ENCODE results near the gene AHR. TPM values are rescaled to one million over a fixed set of nuclear protein-coding genes. Genes with fewer than 3 reads are reported as not detected.
"Not testable (repeated sequence)": the region's sequence is repeated elsewhere in the genome, so short reads cannot be mapped to it uniquely, and the experiment has no call there.

Gene AHR
- total RNA-seq, 2 donors from 2014 or later, result 5.6 to 6.0 TPM

- no peaks in the 10 kb centered on the region for H3K9me3 ChIP-seq (ENCODE audit: control insufficient read depth, low read length)
- TF ChIP-seq CTCF (conservative IDR thresholded peaks at IDR 0.05), result no peak
- H3K4me3 ChIP-seq (ENCODE audit: low read length), result no peak overlapping the region
- WGBS, 2 experiments (ENCODE audit: insufficient coverage in 1 of 2, insufficient read length in 1 of 2), result 60% methylated on average over 1 of the region's 1 CpG; no CpG with 5 or more reads in 1 of the 2 experiments
- DNase-seq, result no peak
- no peaks in the 10 kb centered on the region for H3K27me3 Mint-ChIP-seq (ENCODE audit: insufficient read depth)
- H3K36me3 ChIP-seq (ENCODE audit: control insufficient read depth, insufficient read depth, low read length), result no peaks in the 10 kb centered on the region
- H3K36me3 Mint-ChIP-seq (ENCODE audit: low read depth), result peaks cover 3% of the 10 kb centered on the region
- H3K9me3 Mint-ChIP-seq, result peaks cover 3% of the 10 kb centered on the region
- no peak overlapping the region for H3K9ac ChIP-seq (ENCODE audit: extremely low read depth, low read length, poor library complexity, severe bottlenecking)
- no peaks in the 10 kb centered on the region for H3K27me3 ChIP-seq (ENCODE audit: control insufficient read depth, insufficient read depth, low read length, poor library complexity, severe bottlenecking)
- no peak overlapping the region for H3K27ac ChIP-seq (ENCODE audit: low read depth, low read length)
- no peak overlapping the region for H3K27ac Mint-ChIP-seq
- no peaks in the 10 kb centered on the region for H3K4me1 Mint-ChIP-seq
- no peak overlapping the region for H3K4me3 Mint-ChIP-seq
- no peaks in the 10 kb centered on the region for H3K4me1 ChIP-seq (ENCODE audit: control insufficient read depth, insufficient read depth, low read length)
These were observed 42.2 kb downstream of the AHR start for GRCh38 chr7:17340655-17341054.

GRCh38 chr7:17342756-17343155, 44.3 kb downstream of the AHR start:
- no peaks in the 10 kb centered on the region for H3K4me1 Mint-ChIP-seq
- H3K27ac ChIP-seq (ENCODE audit: low read depth, low read length), result no peak overlapping the region
- no peaks in the 10 kb centered on the region for H3K4me1 ChIP-seq (ENCODE audit: control insufficient read depth, insufficient read depth, low read length)
- H3K27me3 Mint-ChIP-seq (ENCODE audit: insufficient read depth), result no peaks in the 10 kb centered on the region
- H3K36me3 ChIP-seq (ENCODE audit: control insufficient read depth, insufficient read depth, low read length), result no peaks in the 10 kb centered on the region
- H3K27me3 ChIP-seq (ENCODE audit: control insufficient read depth, insufficient read depth, low read length, poor library complexity, severe bottlenecking), result no peaks in the 10 kb centered on the region
- H3K4me3 ChIP-seq (ENCODE audit: low read length), result no peak overlapping the region
- TF ChIP-seq CTCF (conservative IDR thresholded peaks at IDR 0.05), result no peak
- no peak overlapping the region for H3K4me3 Mint-ChIP-seq
- no peaks in the 10 kb centered on the region for H3K36me3 Mint-ChIP-seq (ENCODE audit: low read depth)
- H3K9me3 Mint-ChIP-seq, result no peaks in the 10 kb centered on the region
- no peak for DNase-seq
- H3K27ac Mint-ChIP-seq, result no peak overlapping the region
- WGBS, 2 experiments (ENCODE audit: insufficient coverage in 1 of 2, insufficient read length in 1 of 2), result 60 to 93% methylated on average over 1 to 2 of the region's 2 CpGs
- H3K9ac ChIP-seq (ENCODE audit: extremely low read depth, low read length, poor library complexity, severe bottlenecking), result no peak overlapping the region
- no peaks in the 10 kb centered on the region for H3K9me3 ChIP-seq (ENCODE audit: control insufficient read depth, low read length)

- Histone ChIP-seq H3K9me3 (ENCODE audit: control insufficient read depth, low read length) (no peaks in the 10 kb centered on the region), H3K36me3 (ENCODE audit: control insufficient read depth, insufficient read depth, low read length) (no peaks in the 10 kb centered on the region), H3K4me1 (ENCODE audit: control insufficient read depth, insufficient read depth, low read length) (no peaks in the 10 kb centered on the region), H3K27me3 (ENCODE audit: control insufficient read depth, insufficient read depth, low read length, poor library complexity, severe bottlenecking) (no peaks in the 10 kb centered on the region), H3K9ac (ENCODE audit: extremely low read depth, low read length, poor library complexity, severe bottlenecking) (no peak overlapping the region), H3K27ac (ENCODE audit: low read depth, low read length) (no peak overlapping the region), H3K4me3 (ENCODE audit: low read length) (no peak overlapping the region)
- H3K27ac Mint-ChIP-seq, result no peak overlapping the region
- peaks cover 29% of the 10 kb centered on the region for H3K9me3 Mint-ChIP-seq
- H3K4me3 Mint-ChIP-seq, result no peak overlapping the region
- no peaks in the 10 kb centered on the region for H3K27me3 Mint-ChIP-seq (ENCODE audit: insufficient read depth)
- TF ChIP-seq CTCF (conservative IDR thresholded peaks at IDR 0.05), result no peak
- H3K36me3 Mint-ChIP-seq (ENCODE audit: low read depth), result no peaks in the 10 kb centered on the region
- DNase-seq, result no peak
- H3K4me1 Mint-ChIP-seq, result no peaks in the 10 kb centered on the region
These were observed 48.9 kb downstream of the AHR start for GRCh38 chr7:17347401-17347800.

GRCh38 chr7:17348932-17349331, 50.5 kb downstream of the AHR start:
- H3K27me3 Mint-ChIP-seq (ENCODE audit: insufficient read depth), result not testable (repeated sequence)
- WGBS, 2 experiments (ENCODE audit: insufficient coverage in 1 of 2, insufficient read length in 1 of 2), result no CpG with 5 or more reads among the region's 1 CpG

GRCh38 chr7:17350321-17350720, 51.9 kb downstream of the AHR start:
- not testable (repeated sequence) for H3K36me3 Mint-ChIP-seq (ENCODE audit: low read depth); H3K36me3 ChIP-seq (ENCODE audit: control insufficient read depth, insufficient read depth, low read length); H3K27ac Mint-ChIP-seq; H3K4me1 ChIP-seq (ENCODE audit: control insufficient read depth, insufficient read depth, low read length); H3K27me3 Mint-ChIP-seq (ENCODE audit: insufficient read depth); H3K27ac ChIP-seq (ENCODE audit: low read depth, low read length); H3K4me1 Mint-ChIP-seq; H3K4me3 Mint-ChIP-seq; H3K27me3 ChIP-seq (ENCODE audit: control insufficient read depth, insufficient read depth, low read length, poor library complexity, severe bottlenecking); DNase-seq; H3K9ac ChIP-seq (ENCODE audit: extremely low read depth, low read length, poor library complexity, severe bottlenecking); H3K9me3 ChIP-seq (ENCODE audit: control insufficient read depth, low read length); H3K4me3 ChIP-seq (ENCODE audit: low read length)
- 91% methylated on average over 3 of the region's 3 CpGs; no CpG with 5 or more reads in 1 of the 2 experiments for WGBS, 2 experiments (ENCODE audit: insufficient coverage in 1 of 2, insufficient read length in 1 of 2)
- H3K9me3 Mint-ChIP-seq, result peaks cover 29% of the 10 kb centered on the region

More at GRCh38 chr7:17348932-17349331, 50.5 kb downstream of the AHR start:
- H3K27ac Mint-ChIP-seq; H3K4me3 ChIP-seq (ENCODE audit: low read length); H3K27me3 ChIP-seq (ENCODE audit: control insufficient read depth, insufficient read depth, low read length, poor library complexity, severe bottlenecking); H3K4me3 Mint-ChIP-seq; H3K36me3 ChIP-seq (ENCODE audit: control insufficient read depth, insufficient read depth, low read length); H3K4me1 ChIP-seq (ENCODE audit: control insufficient read depth, insufficient read depth, low read length); H3K9ac ChIP-seq (ENCODE audit: extremely low read depth, low read length, poor library complexity, severe bottlenecking); H3K27ac ChIP-seq (ENCODE audit: low read depth, low read length); DNase-seq; H3K9me3 ChIP-seq (ENCODE audit: control insufficient read depth, low read length); H3K4me1 Mint-ChIP-seq; H3K36me3 Mint-ChIP-seq (ENCODE audit: low read depth): not testable (repeated sequence)
- peaks cover 29% of the 10 kb centered on the region for H3K9me3 Mint-ChIP-seq
